Upper lobe of right lung (tissue), 1 donor: ENCODE data around the gene OR10G8. TPM values are rescaled to one million over a fixed set of nuclear protein-coding genes. Genes with fewer than 3 reads are reported as not detected.
A peak's percentile ranks its signal among the peaks of the same experiment; 100 is the strongest.

ENCODE experiments used
- ATAC-seq: fragments of 200-7000 bp; cut with Tn5 transposase; one replicate; pipeline ENCODE4 v1.9.1; 2020; ENCODE audit warnings: mild to moderate bottlenecking, moderate library complexity
- DNase-seq: peaks from one replicate; pipeline ENCODE4 v3.0.0-alpha.2; 2020
- H3K27ac ChIP-seq: fragments of 200-600 bp; one replicate; pipeline ENCODE4 v1.8.0; 2022
- H3K27me3 ChIP-seq: fragments of 200-600 bp; one replicate; pipeline ENCODE4 v1.8.0; 2022; ENCODE audit warnings: mild to moderate bottlenecking
- H3K36me3 ChIP-seq: fragments of 200-600 bp; one replicate; pipeline ENCODE4 v1.8.0; 2022
- H3K4me1 ChIP-seq: fragments of 200-600 bp; one replicate; pipeline ENCODE4 v1.8.0; 2022
- H3K4me3 ChIP-seq: fragments of 200-600 bp; one replicate; pipeline ENCODE4 v1.8.0; 2022; ENCODE audit warnings: mild to moderate bottlenecking
- H3K9me3 ChIP-seq: fragments of 200-600 bp; one replicate; pipeline ENCODE4 v1.8.0; 2022
- CTCF ChIP-seq: fragments of 200-600 bp; IDR thresholded peaks from one replicate; pipeline ENCODE4 v1.8.0; 2022; ENCODE audit warnings: antibody characterized with exemption
- intact Hi-C: fragments of 100-400 bp; cut with DNase I; formaldehyde crosslinking; loops from one replicate; pipeline ENCODE4 v1.11.0; 2022
- total RNA-seq: library from RNA; stranded (reverse); fragmentation: NEBNext Ultra II Directional; extraction: Animal tissue kit (Norgen Biotek cat#: 25700); gene quantifications from one replicate; pipeline ENCODE4 v1.2.1, GENCODE V29; 2021
- donor health status: DM: no; HTN: yes; CAD: no; lungs with severe emphysema.

The OR10G8 gene
- total RNA-seq, 1 donor from 2014 or later = not detected

DNA sequence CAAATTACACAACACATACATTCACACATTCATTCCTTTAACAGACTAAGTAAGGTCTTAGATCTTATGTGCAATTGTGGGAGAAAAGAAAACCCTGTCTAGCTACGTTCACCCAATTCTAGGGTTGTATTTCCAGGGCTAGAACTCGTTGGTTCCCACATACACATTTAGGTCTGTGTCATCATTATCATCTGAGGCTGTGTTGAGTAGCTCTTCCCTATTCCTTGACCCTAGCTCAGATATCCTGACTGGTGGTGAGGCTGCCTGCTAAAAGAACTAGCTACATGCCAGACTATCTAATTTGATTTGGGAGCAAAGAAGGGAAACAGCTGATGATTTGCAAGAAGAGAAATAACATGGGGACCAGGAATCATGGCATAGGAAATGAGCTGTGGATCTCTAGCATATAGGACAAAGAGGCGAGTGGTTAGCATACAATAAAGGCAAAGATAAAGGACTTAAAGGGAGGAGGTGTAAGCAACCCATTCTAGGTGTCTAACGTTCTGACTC, 42.1 kb downstream of the OR10G8 start:
- peak; percentile 38 for ATAC-seq
- Histone ChIP-seq H3K27me3 (peaks cover 23% of the 10 kb centered on the region), H3K36me3 (no peaks in the 10 kb centered on the region), H3K9me3 (no peaks in the 10 kb centered on the region), H3K27ac (no peak overlapping the region), H3K4me1 (peaks cover 19% of the 10 kb centered on the region), H3K4me3 (no peak overlapping the region)
- DNase-seq = no peak
- intact Hi-C loops = no loop called here
- no peak for TF ChIP-seq CTCF

DNA sequence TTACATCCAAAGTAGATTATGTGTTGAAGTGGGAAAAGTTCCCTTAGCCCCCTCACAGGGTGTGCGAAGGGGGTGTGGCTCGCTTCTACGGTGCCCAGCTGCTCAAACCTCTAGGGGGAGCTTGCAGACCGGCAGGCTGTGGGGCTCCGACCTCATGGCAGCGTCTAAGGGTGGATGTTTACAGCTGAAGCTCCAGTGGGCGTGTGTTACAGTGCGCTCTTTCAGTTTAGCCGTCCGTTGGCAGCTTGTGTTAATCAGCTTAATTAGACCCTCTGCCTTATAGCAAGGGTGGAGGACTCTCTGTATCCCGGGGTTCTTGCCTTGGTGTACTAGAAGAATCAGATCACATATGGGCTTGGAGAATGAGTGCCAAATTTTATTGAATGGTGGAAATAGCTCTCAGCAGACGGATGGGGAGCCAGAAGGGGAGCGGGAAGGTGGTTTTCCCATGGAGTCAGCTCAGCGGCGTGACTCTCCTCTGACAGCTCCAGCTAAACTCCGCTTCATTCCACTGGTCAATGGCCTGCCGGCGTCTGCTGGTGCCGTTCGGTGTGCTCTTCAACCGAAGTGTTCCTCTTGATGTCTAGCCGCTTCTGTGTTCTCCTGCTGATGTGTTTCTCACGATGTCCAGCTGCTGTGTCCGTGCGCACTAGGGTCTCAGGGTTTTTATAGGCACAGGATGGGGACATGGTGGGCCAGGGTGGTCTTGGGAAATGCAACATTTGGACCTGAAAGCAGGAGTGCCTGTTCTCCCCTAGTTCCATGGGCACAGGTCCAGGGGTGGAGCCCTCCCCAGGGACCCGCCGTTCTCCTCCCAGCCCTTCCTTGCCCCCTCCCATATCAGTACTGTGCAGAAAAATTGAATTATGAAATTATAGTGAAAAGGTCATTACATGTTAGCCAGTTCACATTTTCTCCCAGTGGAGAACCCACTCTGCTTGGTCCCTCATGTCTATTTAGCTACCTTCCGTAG, 43.1 kb downstream of the OR10G8 start:
- H3K27me3 ChIP-seq = peaks cover 23% of the 10 kb centered on the region
- H3K4me3 ChIP-seq = peak overlapping the region; percentile 17
- peaks cover 19% of the 10 kb centered on the region for H3K4me1 ChIP-seq
- ATAC-seq (peak; percentile 86), DNase-seq (peak; percentile 75)
- peak; percentile 41 for TF ChIP-seq CTCF
- no peaks in the 10 kb centered on the region for H3K9me3 ChIP-seq
- intact Hi-C loops = no loop called here
- no peaks in the 10 kb centered on the region for H3K36me3 ChIP-seq
- no peak overlapping the region for H3K27ac ChIP-seq

DNA sequence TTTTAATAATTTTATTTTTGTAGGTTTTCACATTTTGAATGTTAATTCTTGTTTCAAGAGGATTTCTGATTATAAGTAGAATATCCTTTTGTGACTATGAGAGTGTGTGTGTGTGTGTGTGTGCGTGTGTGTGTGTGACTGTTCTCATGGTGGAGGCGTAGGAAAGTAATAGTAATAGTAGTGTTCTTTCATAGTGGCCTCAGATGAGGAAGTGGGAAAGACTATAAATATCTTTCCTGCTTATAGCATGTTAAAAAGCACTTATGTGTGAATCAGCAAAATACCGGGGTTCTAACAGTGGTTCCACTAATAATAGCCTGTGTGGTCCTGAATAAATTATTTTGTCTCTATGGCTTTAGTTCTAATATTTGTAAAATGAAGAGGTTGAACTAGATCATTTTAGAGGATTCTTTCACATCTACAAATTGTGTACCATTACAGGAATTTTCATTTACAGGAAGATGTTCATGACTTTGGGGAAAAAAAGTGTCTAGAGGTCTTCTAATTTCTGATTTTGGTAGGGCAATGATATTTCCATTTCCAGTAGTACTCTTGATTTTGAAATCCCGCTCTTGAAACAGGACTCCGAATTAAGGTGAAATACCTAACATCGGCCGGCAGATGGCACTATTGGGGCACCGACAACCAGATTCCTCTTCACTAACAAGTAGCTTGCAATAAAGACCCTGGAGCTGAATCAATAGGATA, 44.5 kb downstream of the OR10G8 start:
- Histone ChIP-seq H3K4me1 (peaks cover 22% of the 10 kb centered on the region), H3K27ac (no peak overlapping the region), H3K4me3 (no peak overlapping the region), H3K36me3 (no peaks in the 10 kb centered on the region), H3K9me3 (no peaks in the 10 kb centered on the region), H3K27me3 (peaks cover 31% of the 10 kb centered on the region)
- TF ChIP-seq CTCF = peak; percentile 76
- ATAC-seq = peak; percentile 78
- DNase-seq = peak; percentile 81
- intact Hi-C loops = no loop called here

- no peak for ATAC-seq
These were observed 45.0 kb downstream of the OR10G8 start for GRCh38 chr11:124071623-124071948.

DNA sequence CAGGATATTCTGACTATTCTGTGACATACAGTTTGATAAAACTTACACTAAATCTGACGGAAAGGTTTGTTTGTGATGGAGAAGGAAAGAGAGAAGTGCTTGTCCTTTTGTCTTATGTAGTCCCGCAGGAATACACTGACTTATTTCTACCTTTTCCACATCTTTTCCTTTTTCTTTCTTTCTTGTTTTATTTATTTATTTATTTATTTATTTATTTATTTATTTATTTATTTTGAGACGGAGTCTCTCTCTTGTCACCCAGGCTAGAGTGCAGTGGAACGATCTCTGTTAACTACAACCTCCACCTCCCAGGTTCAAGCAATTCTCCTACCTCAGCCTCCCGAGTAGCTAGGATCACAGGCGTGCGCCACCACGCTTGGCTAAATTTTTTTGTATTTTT, 45.5 kb downstream of the OR10G8 start:
- H3K27me3 ChIP-seq = peaks cover 26% of the 10 kb centered on the region
- intact Hi-C loops = no loop called here

More at GRCh38 chr11:124071623-124071948, 45.0 kb downstream of the OR10G8 start:
- H3K9me3 ChIP-seq = no peaks in the 10 kb centered on the region
- peaks cover 28% of the 10 kb centered on the region for H3K27me3 ChIP-seq
- no peak overlapping the region for H3K4me3 ChIP-seq
- no peak for TF ChIP-seq CTCF
- H3K36me3 ChIP-seq = no peaks in the 10 kb centered on the region
- DNase-seq = no peak
- peaks cover 25% of the 10 kb centered on the region for H3K4me1 ChIP-seq
- no peak overlapping the region for H3K27ac ChIP-seq
- intact Hi-C loops = no loop called here

More for the DNA sequence above, 45.5 kb downstream of the OR10G8 start:
- H3K9me3 ChIP-seq = no peaks in the 10 kb centered on the region
- peaks cover 25% of the 10 kb centered on the region for H3K4me1 ChIP-seq
- H3K36me3 ChIP-seq = no peaks in the 10 kb centered on the region
- DNase-seq (no peak), ATAC-seq (no peak)
- H3K27ac ChIP-seq = no peak overlapping the region
- no peak overlapping the region for H3K4me3 ChIP-seq
- no peak for TF ChIP-seq CTCF
